Liver (tissue), 3 donors: Measurements from ENCODE around the gene MYL12B.

ENCODE experiments used
- CTCF ChIP-seq: fragments of 150-350 bp; IDR thresholded peaks from 2 replicates; pipeline ENCODE4 v1.5.1; 2017; ENCODE audit warnings: improper control_type of control experiment, low read depth, low read length; ENCODE audit not compliant: missing input control
- EGR1 ChIP-seq, 2 donors: IDR thresholded peaks; 2 replicates each; pipeline ENCODE4 v1.6.1; 2016 to 2018; ENCODE audit warnings: antibody characterized with exemption in 2 of 2, low read depth in 2 of 2
- FOXA1 ChIP-seq: IDR thresholded peaks from 2 replicates; pipeline ENCODE4 v1.6.1; 2016; ENCODE audit warnings: antibody characterized with exemption
- GABPA ChIP-seq, 2 donors: IDR thresholded peaks in 1 of 2; conservative IDR thresholded peaks in 1 of 2; 2 replicates each; pipeline ENCODE4 v1.6.1; 2016; ENCODE audit warnings: antibody characterized with exemption in 2 of 2, mild to moderate bottlenecking in 1 of 2, moderate library complexity in 1 of 2
- MAX ChIP-seq: IDR thresholded peaks from 2 replicates; pipeline ENCODE4 v1.6.1; 2016; ENCODE audit warnings: antibody characterized with exemption
- NR2F2 ChIP-seq: IDR thresholded peaks from 2 replicates; pipeline ENCODE4 v1.6.1; 2016; ENCODE audit warnings: antibody characterized with exemption
- RXRA ChIP-seq, 2 donors: IDR thresholded peaks; 2 replicates each; pipeline ENCODE4 v1.6.1; 2017 to 2018; ENCODE audit warnings: antibody characterized with exemption in 2 of 2, mild to moderate bottlenecking in 1 of 2
- SP1 ChIP-seq: IDR thresholded peaks from 2 replicates; pipeline ENCODE4 v1.6.1; 2018; ENCODE audit warnings: antibody characterized with exemption, mild to moderate bottlenecking
- TAF1 ChIP-seq: conservative IDR thresholded peaks from 2 replicates; pipeline ENCODE4 v1.6.1; 2016; ENCODE audit warnings: antibody characterized with exemption, mild to moderate bottlenecking
- TF ChIP-seq, protein P1 (sequence below): IDR thresholded peaks from 2 replicates; pipeline ENCODE4 v1.6.1; 2016; ENCODE audit warnings: antibody characterized with exemption
- TF ChIP-seq, protein P2 (sequence below): IDR thresholded peaks from 2 replicates; pipeline ENCODE4 v1.6.1; 2016; ENCODE audit warnings: antibody characterized with exemption
- donor health status: healthy.
- donor health status: healthy.

- peak; percentile 53 for TF ChIP-seq SP1
- no peak for TF ChIP-seq CTCF
- peak; percentile 37 for TF ChIP-seq MAX
- peak in 1 of 2 donors; percentile 12 for TF ChIP-seq RXRA (IDR thresholded peaks at IDR 0.05)
- TF ChIP-seq, protein P1, sequence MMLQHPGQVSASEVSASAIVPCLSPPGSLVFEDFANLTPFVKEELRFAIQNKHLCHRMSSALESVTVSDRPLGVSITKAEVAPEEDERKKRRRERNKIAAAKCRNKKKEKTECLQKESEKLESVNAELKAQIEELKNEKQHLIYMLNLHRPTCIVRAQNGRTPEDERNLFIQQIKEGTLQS: no peak
- TF ChIP-seq FOXA1: no peak
- TF ChIP-seq, protein P2, sequence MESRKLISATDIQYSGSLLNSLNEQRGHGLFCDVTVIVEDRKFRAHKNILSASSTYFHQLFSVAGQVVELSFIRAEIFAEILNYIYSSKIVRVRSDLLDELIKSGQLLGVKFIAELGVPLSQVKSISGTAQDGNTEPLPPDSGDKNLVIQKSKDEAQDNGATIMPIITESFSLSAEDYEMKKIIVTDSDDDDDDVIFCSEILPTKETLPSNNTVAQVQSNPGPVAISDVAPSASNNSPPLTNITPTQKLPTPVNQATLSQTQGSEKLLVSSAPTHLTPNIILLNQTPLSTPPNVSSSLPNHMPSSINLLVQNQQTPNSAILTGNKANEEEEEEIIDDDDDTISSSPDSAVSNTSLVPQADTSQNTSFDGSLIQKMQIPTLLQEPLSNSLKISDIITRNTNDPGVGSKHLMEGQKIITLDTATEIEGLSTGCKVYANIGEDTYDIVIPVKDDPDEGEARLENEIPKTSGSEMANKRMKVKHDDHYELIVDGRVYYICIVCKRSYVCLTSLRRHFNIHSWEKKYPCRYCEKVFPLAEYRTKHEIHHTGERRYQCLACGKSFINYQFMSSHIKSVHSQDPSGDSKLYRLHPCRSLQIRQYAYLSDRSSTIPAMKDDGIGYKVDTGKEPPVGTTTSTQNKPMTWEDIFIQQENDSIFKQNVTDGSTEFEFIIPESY: no peak
- peak; percentile 64 for TF ChIP-seq NR2F2
- peak; percentile 56 to 87 for TF ChIP-seq GABPA (IDR thresholded peaks at IDR 0.05 in 1 of 2, conservative IDR thresholded peaks at IDR 0.05 in 1 of 2)
- peak; percentile 29 to 72 for TF ChIP-seq EGR1 (IDR thresholded peaks at IDR 0.05; ENCODE audit: low read depth in 2 of 2)
- peak; percentile 48 for TF ChIP-seq TAF1
Observed at GRCh38 chr18:3261373-3262233, at the start of gene MYL12B.
